ENCODE data around the gene OR10A7. TPM values are rescaled to one million over a fixed set of nuclear protein-coding genes. Genes with fewer than 3 reads are reported as not detected.

The OR10A7 gene
- total RNA-seq, 2 donors from 2014 or later: not detected

DNA sequence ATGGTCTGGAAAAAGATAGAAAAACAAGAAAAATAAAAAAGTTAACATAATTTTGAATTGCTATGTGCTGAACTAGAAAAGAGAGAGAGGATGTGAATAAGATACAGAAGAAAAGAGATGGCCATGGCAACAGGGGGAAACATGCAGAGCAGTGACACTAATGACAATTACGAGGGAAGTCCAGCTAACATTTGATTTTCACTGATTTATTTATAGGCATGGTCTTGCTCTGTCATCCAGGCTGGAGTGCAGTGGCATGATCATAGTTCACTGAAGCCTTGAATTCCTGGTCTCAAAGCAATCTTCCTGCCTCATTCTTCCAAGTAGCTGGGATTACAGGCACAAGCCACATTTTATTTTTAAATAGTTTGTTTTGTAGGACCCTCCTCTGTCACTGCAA is 25.3 kb downstream of the OR10A7 start:
- Histone ChIP-seq H3K27me3 (no peaks in the 10 kb centered on the region), H3K9me3 (no peaks in the 10 kb centered on the region), H3K4me3 (no peak overlapping the region), H3K36me3 (no peaks in the 10 kb centered on the region), H3K27ac (no peak overlapping the region), H3K4me1 (no peaks in the 10 kb centered on the region), H3K9ac (ENCODE audit: low read depth in 2 of 2, low read length in 2 of 2) (no peak overlapping the region)
- intact Hi-C loops (cut with DNase I): no loop called here
- TF ChIP-seq, protein P1, sequence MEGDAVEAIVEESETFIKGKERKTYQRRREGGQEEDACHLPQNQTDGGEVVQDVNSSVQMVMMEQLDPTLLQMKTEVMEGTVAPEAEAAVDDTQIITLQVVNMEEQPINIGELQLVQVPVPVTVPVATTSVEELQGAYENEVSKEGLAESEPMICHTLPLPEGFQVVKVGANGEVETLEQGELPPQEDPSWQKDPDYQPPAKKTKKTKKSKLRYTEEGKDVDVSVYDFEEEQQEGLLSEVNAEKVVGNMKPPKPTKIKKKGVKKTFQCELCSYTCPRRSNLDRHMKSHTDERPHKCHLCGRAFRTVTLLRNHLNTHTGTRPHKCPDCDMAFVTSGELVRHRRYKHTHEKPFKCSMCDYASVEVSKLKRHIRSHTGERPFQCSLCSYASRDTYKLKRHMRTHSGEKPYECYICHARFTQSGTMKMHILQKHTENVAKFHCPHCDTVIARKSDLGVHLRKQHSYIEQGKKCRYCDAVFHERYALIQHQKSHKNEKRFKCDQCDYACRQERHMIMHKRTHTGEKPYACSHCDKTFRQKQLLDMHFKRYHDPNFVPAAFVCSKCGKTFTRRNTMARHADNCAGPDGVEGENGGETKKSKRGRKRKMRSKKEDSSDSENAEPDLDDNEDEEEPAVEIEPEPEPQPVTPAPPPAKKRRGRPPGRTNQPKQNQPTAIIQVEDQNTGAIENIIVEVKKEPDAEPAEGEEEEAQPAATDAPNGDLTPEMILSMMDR (IDR thresholded peaks at IDR 0.05): no peak
- no peak for DNase-seq

DNA sequence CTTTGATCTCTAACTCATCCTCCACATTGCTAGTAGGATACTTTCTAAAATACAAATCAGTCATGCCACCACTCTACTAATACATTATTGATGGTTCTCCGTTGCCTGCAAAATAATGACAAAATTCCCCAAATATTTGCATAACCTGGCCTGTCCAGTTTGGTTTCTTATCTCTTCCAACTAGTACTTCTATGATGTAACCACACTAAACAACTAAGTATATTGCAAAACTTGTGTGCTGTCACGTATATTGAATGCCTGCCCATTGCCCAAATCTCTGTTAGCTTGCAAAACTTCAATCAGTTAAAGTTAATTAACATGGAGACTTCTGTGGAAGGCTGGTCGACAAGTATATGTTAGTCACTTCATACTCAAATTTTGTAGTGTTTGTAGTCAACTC is 30.1 kb downstream of the OR10A7 start:
- H3K27me3 ChIP-seq: no peaks in the 10 kb centered on the region
- H3K36me3 ChIP-seq: no peaks in the 10 kb centered on the region
- no peak overlapping the region for H3K27ac ChIP-seq
- DNase-seq: no peak
- TF ChIP-seq, protein P1 (IDR thresholded peaks at IDR 0.05): no peak
- H3K4me3 ChIP-seq: no peak overlapping the region
- H3K9ac ChIP-seq (ENCODE audit: low read depth in 2 of 2, low read length in 2 of 2): no peak overlapping the region
- H3K4me1 ChIP-seq: no peaks in the 10 kb centered on the region
- no peaks in the 10 kb centered on the region for H3K9me3 ChIP-seq
- intact Hi-C loops (cut with DNase I): no loop called here

GRCh38 chr12:55253281-55253680 is 32.5 kb downstream of the OR10A7 start:
- no peak overlapping the region for H3K4me3 ChIP-seq
- no peak for DNase-seq
- no peaks in the 10 kb centered on the region for H3K36me3 ChIP-seq
- TF ChIP-seq, protein P1 (IDR thresholded peaks at IDR 0.05): no peak
- H3K9ac ChIP-seq (ENCODE audit: low read depth in 2 of 2, low read length in 2 of 2): no peak overlapping the region
- no peaks in the 10 kb centered on the region for H3K4me1 ChIP-seq
- H3K27me3 ChIP-seq: no peaks in the 10 kb centered on the region
- intact Hi-C loops (cut with DNase I): no loop called here
- no peaks in the 10 kb centered on the region for H3K9me3 ChIP-seq
- no peak overlapping the region for H3K27ac ChIP-seq

DNA sequence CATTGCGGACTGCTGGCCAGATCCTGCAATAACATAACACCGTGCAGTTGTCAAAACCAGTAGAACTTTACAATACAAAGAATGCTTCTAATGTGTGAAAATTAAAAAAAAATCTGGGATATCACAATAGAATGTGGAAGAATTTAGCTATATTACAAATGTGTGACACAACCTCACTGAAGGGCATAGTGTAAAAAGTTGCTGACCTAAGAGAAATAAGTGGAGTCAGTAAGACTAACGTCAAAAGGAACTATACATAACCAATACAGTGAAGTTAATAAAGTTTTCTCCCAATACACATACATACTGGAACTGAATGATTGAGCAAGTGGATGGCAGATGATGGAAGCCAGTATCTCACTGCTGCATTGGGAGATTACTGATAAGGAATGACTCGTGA is 36.0 kb downstream of the OR10A7 start:
- no peak for DNase-seq
- Histone ChIP-seq H3K4me1 (no peaks in the 10 kb centered on the region), H3K9me3 (no peaks in the 10 kb centered on the region), H3K27me3 (no peaks in the 10 kb centered on the region), H3K27ac (no peak overlapping the region), H3K4me3 (no peak overlapping the region), H3K36me3 (no peaks in the 10 kb centered on the region), H3K9ac (ENCODE audit: low read depth in 2 of 2, low read length in 2 of 2) (no peak overlapping the region)
- intact Hi-C loops (cut with DNase I): no loop called here
- TF ChIP-seq, protein P1 (IDR thresholded peaks at IDR 0.05): no peak

DNA sequence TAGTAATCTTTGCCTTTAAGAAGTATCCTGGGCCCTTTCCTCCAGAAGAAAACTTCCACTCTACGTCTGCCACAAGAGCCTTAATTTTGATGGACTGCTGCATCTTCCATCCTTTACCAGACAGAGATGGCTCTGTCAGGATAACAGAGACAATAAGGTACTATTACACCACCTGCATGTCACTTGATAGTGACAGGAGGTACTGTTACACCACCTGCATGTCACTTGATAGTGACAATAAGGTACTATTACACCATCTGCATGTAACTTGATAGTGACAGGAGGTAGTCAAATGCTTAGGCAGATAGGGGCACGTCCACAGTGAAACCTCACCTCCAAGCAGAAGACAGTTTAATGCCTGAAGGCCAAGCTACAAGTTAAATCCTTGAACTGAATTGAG is 37.5 kb downstream of the OR10A7 start:
- no peaks in the 10 kb centered on the region for H3K4me1 ChIP-seq
- H3K9me3 ChIP-seq: no peaks in the 10 kb centered on the region
- no peak overlapping the region for H3K27ac ChIP-seq
- H3K9ac ChIP-seq (ENCODE audit: low read depth in 2 of 2, low read length in 2 of 2): no peak overlapping the region
- no peaks in the 10 kb centered on the region for H3K27me3 ChIP-seq
- no peaks in the 10 kb centered on the region for H3K36me3 ChIP-seq
- TF ChIP-seq, protein P1 (IDR thresholded peaks at IDR 0.05): no peak
- DNase-seq: no peak
- H3K4me3 ChIP-seq: no peak overlapping the region
- intact Hi-C loops (cut with DNase I): no loop called here

Other genes starting within 250 kb of the OR10A7 start
- 1 to 10 TPM in 1 of 2 donors, under 1 TPM in 1; 0.82 to 1.6 TPM for gene TESPA1, start 236.3 kb upstream of the OR10A7 start, total RNA-seq
- gene NEUROD4, start 201.1 kb upstream of the OR10A7 start, total RNA-seq: not detected
- gene OR9K2, start 94.6 kb upstream of the OR10A7 start, total RNA-seq: not detected
- gene OR6C74, start 23.6 kb downstream of the OR10A7 start, total RNA-seq: not detected
- gene OR6C6, start 75.5 kb downstream of the OR10A7 start, total RNA-seq: not detected
- gene OR6C1, start 93.3 kb downstream of the OR10A7 start, total RNA-seq: not detected
- gene OR6C3, start 109.7 kb downstream of the OR10A7 start, total RNA-seq: not detected
- not detected for gene OR6C75, start 141.9 kb downstream of the OR10A7 start, total RNA-seq
- gene OR6C65, start 179.5 kb downstream of the OR10A7 start, total RNA-seq: not detected
- gene OR6C76, start 205.2 kb downstream of the OR10A7 start, total RNA-seq: not detected
- gene OR6C2, start 223.1 kb downstream of the OR10A7 start, total RNA-seq: not detected
- not detected for gene OR6C70, start 249.1 kb downstream of the OR10A7 start, total RNA-seq

All from colonic mucosa (tissue), 4 donors.